K562 treated with DMSO at 1 percent for 48 hours (cell line): ENCODE data around the gene COX10. TPM values are rescaled to one million over a fixed set of nuclear protein-coding genes. Genes with fewer than 3 reads are reported as not detected.

Experiments
- total RNA-seq: library from RNA; unstranded; fragments of 300-600 nt; gene quantifications from 2 replicates; pipeline ENCODE4 v1.2.3, GENCODE V29; 2022; ENCODE audit warnings: low replicate concordance; ENCODE audit errors: extremely low read depth

COX10 gene
- not detected in 2 replicates for total RNA-seq

DNA sequence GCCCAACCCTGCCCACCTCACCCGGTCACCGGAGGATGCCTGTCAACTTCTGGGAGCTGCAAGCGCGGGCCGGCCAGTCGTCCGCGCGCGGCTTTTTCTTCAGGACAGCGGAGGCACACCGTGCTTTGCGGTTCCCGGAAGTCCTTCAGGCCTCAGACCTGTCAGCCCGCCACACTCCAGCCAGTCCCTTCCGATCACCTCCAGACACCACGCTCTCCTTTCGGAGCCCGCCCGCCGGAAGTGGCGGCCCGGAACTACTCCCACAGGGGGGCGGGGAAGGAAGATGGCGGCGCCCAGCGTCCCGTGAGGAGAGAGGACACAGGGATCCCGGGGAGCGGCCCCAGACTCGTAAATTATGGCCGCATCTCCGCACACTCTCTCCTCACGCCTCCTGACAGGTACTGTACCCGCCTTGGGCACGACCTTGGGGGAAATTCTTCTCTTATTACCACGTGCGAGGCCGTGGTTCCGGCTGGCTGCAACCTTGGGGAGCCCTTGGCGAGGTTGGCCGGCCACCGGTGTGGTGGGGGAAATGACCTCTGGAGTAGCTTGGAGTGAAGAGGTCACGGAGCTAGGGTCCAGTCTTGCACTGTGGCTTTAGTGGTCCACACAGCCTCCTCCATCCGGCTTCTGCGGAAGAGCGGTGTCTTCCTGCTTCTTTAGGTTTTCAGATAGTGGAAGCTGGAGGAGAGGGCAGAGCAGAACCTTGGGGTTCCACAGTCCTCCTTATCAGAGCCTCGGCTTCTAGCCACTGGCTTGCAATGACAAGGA lies at the start of gene COX10:
Gene COX10, plus strand, starts transcription at position 254 of the 771 bp plus-strand sequence. Its CDS starts 102 bp downstream, at position 356.

DNA sequence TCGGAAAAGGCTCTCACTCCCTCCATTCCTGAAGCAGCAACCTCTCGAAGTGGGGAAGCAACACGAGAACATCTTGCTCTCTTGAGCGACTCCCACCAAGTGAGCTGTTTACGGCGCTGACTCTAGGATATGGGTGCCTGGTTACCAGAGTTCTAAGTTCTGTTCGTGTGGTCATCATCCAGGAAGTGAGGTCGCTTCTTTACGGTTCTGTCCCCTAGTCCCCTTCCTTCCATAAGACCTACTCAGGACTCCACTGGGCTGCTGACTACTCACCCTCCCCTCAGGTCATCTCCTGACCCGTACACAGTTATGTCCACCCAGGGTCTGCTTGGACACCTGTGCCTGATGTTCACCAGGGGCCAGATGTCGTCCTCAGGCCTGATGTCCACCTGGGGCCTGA lies 167.5 kb downstream of the COX10 start, which contains the start of gene CDRT15:
Gene CDRT15, minus strand, starts transcription at position 101 of the 400 bp plus-strand sequence. Its CDS starts 29 bp downstream, at position 72.

Other genes with a start within 250 kb of the COX10 start
- gene CDRT15, start 167.4 kb downstream of the COX10 start, total RNA-seq, result not detected in 2 replicates
- gene HS3ST3B1, start 231.6 kb downstream of the COX10 start, total RNA-seq, result not detected in 2 replicates